ENCODE measurements around the gene PPM1A.
"Not testable (repeated sequence)": the region's sequence is repeated elsewhere in the genome, so short reads cannot be mapped to it uniquely, and the experiment has no call there.

PPM1A gene

DNA sequence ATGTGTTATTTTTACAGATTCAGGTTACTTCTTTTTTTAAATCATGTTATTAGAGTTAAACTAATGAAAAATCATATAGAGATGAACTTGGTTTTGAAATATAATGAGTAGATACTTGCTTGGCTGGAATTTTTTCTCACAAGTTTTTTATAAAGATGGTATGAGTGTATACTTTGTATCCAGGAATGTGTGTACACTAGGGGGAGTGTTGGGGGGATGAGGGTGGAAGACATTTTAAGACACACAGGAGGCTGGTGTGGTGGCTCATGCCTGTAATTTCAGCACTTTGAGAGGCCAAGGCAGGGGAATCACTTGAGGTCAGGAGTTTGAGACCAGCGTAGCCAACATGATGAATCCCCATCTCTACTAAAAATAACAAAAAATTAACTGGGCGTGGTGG lies 23.2 kb downstream of the PPM1A start:
- no peak for DNase-seq

GRCh38 chr14:60273956-60274355 lies 24.9 kb downstream of the PPM1A start:
- no peak for DNase-seq

DNA sequence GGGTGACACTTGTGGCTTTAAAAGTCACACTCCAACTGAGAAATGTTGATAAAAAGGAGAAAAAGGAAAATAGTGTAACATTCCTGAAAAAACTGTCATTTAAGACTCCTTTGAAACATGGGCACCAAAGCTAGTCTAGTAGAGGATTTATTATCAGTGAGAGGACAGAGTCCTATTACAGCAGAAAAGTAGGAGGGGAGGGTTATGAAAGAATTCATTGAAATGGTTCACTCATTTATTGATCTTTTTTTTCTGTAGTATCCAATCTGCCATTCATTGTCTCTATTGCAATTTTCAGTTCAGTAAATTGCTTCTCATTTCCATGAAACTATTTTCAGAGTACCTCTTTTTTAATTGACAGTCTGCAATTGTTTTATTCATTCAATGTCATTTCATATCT lies 25.4 kb downstream of the PPM1A start:
- DNase-seq, result no peak

- no peak for DNase-seq
These were observed 26.9 kb downstream of the PPM1A start for GRCh38 chr14:60275932-60276331.

DNA sequence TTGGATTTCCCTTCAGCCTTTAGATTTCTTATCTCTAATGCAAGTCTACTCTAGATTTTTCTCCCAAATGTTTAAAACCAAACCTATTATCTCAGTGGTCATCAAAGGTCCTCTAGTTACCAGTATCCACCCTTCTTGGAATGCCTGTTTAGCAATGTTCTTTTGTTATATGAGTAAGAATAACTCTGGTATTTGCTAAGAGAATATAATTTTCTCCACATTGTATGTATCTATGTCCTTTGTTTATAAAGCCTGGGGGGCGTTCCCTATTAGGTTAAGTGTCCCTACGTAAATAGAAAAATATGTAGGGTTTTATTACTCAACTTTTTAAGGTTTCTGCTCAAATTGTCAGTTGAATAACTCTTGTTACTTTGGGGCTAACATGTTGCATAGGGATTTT lies 27.3 kb downstream of the PPM1A start:
- DNase-seq, result no peak

DNA sequence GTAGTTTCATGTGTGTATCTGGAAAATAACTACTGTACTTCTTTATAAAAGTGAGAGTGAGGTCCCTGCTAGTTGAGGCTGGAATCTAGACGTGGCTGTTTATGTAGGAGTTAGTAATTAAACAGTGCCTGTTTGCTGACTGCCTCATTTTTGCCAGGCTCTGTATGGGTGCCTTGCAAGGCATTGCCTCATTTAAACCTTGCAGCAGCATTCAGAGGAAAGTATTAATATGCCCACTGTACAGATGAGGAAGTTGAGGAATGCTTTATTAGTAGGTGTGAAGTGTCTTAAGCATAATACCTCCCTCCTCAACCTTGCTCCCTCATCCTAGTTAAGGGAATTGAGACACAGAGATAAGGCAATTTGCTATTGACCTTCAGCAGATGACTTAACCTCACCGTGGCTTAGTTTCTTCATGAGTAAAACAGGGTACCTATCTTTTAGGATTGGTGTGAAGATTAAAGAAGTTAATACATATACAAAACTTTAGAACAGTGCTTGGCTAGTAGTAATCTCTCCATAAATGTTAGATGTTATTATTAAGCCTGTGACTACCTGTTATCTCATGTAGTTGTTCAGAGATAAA lies 28.7 kb downstream of the PPM1A start:
- DNase-seq, result no peak

GRCh38 chr14:60278350-60278749 lies 29.3 kb downstream of the PPM1A start:
- no peak for DNase-seq

DNA sequence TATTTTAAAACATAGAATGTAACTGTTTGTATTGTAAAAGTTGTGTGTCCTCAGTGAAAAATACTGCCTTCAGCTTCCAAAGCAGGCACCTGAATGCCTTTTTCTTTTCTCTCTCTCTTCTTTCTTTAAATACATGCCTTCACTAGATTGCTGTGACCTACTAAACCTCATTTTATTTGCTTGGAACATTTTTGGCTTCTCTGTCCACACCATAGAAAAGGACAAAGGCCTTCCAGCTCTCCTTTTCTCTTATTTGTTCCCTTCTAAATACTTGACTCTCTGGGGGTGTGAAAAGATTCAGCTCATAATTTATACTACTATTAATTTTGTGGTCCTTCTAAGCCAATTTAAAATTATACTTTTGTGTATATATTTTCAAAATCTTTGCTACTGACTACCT lies 38.4 kb downstream of the PPM1A start:
- DNase-seq, result no peak

- no peak for DNase-seq
These were observed 39.3 kb downstream of the PPM1A start for GRCh38 chr14:60288279-60288678.

GRCh38 chr14:60294411-60295069 lies 45.5 kb downstream of the PPM1A start:
- no peak for DNase-seq

DNA sequence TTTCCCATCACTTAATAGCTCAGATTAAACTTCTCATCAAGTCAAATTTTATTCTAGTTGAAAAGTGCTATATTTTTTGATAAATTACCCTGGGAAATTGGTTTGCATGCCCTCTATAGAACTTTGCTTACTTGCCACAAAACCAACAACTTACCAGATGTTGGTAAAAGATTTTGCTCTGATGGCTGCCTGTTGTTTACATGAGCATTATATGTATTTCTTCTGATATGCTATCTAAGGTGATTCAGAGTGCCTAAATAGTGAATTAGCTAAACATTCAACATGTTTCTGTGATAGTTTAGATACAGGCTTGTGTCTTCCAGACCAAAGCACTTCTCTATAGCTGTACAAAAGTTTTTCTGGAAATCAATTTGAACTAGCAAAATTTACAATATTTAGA lies 51.0 kb downstream of the PPM1A start:
- no peak for DNase-seq

DNA sequence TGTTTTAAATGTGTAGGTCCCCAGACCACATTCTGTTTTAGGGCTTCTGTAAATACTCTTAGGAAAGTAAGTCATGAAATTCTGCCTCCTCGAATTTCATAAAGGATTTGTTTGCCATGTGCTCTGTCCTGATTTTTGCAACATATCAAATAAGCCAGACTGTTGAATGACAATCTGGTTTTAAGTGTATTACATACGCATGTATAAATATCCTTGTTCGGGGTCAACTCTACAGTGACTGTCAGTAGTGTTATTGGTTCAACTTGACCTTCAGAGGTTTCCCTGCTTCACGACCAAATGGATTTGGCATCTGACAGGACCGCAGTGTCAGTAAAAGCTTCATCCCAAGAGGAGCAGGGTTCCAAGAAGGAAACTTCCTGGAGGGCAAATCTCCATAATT lies 52.7 kb downstream of the PPM1A start:
- DNase-seq, result no peak

- DNase-seq, result no peak
These were observed 53.6 kb downstream of the PPM1A start for GRCh38 chr14:60302663-60303062.

- DNase-seq, result no peak
These were observed 54.7 kb downstream of the PPM1A start for GRCh38 chr14:60303745-60304144.

DNA sequence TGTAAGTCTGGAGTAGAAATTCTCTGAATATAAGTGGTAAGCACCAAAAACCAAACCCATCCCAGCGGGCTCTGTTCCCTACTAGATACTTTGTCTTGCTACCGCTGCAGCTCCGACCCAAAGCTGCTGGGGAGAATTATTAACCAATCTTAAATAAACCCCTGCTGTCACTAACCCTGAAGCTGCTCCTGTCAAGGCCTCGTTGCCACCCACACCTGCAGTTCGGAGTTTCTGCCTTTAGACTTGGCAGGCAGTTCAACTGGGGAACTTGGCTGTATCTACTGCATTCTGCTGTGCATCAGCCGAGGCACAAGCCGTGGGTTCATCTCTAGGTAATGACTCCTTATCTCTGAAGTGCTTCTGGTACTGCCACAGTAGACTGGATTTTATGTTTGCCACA lies 55.5 kb downstream of the PPM1A start:
- no peak for DNase-seq

- DNase-seq, result no peak
These were observed 61.0 kb downstream of the PPM1A start for GRCh38 chr14:60309867-60310552.

GRCh38 chr14:60311417-60311816 lies 62.4 kb downstream of the PPM1A start:
- no peak for DNase-seq

GRCh38 chr14:60313093-60313492 lies 64.1 kb downstream of the PPM1A start:
- DNase-seq, result no peak

DNA sequence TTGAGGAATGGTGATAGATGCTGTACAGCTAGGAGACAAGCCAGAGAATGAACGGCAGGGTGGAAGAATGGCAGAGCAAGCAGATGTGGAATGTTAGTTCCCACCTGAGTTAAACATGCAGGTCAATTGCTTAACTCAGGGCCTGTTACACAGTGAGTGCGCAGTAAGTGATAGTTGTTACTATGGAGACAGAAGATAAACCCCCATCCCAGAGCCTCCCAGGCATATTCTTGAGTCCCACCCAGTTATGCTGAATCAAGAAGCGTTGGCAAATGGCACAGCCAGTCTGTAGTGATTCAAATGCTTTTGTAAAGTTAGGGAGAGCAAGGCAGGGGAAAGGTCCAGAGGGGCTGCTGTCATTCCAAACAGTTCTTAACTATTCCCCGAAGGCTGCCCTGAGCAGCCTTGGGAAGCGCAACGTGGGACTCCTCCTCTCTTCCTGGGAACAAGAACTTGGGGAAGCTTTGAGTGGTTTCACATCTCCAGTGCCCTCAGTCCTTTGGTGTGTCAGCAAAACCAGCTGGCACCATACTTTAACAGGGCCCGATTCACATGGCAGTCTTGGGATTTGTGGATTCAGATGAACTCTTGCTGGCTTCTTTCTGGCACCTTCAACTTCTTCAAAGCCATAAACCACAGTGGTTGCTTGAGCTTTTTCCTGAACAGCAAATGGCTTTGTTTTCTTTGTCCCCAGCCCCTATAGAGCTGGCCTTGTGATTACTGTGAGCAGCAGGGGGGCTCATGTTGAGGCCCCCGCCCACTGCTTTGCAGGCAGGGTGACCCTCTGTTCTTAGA lies 66.4 kb downstream of the PPM1A start:
- no peak for DNase-seq

GRCh38 chr14:60317609-60318008 lies 68.6 kb downstream of the PPM1A start:
- DNase-seq, result peak; percentile 80

GRCh38 chr14:60320860-60321259 lies 71.8 kb downstream of the PPM1A start:
- DNase-seq, result not testable (repeated sequence)

DNA sequence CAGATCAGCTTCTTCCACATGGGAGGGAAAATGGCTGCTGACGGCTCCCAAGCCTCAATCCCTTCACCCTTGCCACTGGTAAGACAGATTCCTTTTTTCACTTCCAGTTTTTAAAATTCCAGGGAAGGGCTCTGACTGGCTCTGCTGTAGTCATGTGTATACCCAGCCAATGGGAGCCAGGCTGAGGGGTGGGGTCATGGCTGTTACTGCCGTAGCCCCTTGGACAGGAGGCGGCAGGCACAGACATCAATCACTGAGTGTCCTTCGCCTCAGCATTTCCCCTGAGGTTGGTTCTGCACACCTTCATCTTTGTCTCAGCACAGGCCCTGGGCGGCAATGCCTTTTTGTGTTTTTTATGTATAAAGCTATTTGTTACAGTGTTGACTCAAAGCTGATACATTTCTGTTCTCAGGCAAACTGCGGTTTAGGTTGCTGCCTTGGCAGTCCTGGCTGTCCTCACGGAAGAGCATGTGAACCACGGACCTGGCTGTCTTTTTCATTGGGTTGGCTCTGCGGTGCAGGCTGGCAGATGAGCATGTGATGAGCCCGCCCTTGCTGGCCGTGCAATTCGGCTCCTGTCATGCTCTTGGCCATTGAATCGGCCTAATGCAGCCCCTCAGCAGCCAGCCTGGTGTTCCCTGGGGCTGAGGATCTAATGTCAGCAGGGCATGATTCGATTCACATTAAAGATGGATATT lies 74.3 kb downstream of the PPM1A start:
- DNase-seq, result no peak

DNA sequence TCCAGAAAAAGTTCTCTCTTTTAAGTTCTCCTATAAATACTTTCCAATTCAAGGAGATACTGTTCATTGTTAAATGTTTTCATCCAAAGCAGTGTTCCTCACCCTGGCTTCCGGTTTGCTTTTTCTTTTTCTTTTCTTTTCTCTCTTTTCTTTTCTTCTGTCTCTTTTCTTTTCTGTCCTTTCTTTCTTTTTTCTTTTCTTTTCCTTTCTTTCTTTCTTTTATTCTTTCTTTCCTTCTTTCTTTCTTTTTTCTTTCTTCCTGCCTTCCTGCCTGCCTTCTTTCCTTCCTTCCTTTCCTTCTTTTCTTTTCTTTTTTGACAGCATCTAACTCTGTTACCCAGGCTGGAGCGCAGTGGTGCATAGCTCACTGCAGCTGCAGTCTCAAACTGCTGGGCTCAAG lies 75.8 kb downstream of the PPM1A start:
- DNase-seq, result no peak
